CD14-positive monocyte (primary cell): ENCODE measurements around the gene RALB. TPM values are rescaled to one million over a fixed set of nuclear protein-coding genes. Genes with fewer than 3 reads are reported as not detected.

Experiments
- DNase-seq, 3 donors: peaks; one replicate each; pipeline ENCODE4 v3.0.0-alpha.2; 2011 to 2022
- H2AFZ ChIP-seq: 2 replicates; pipeline ENCODE4 v1.6.0; 2012; ENCODE audit warnings: mild to moderate bottlenecking, low read depth, low read length, inconsistent platforms; ENCODE audit not compliant: insufficient read depth, poor library complexity, severe bottlenecking
- H3K27ac ChIP-seq, 2 donors: 1 replicate in 1 of 2; 2 replicates in 1 of 2; pipeline ENCODE4 v1.5.1; 2012 to 2013; ENCODE audit warnings: low read length in 2 of 2, control low read depth in 1 of 2, inconsistent platforms in 1 of 2, low read depth in 1 of 2, mild to moderate bottlenecking in 1 of 2
- H3K27me3 ChIP-seq, 2 donors: one replicate each; pipeline versions ENCODE4 v1.6.0 to v1.6.1; 2011 to 2013; ENCODE audit warnings: low read length in 2 of 2; ENCODE audit not compliant: control insufficient read depth in 2 of 2, insufficient read depth in 2 of 2
- H3K36me3 ChIP-seq, 2 donors: replicated peaks in 1 of 2; 1 replicate in 1 of 2; 2 replicates in 1 of 2; pipeline versions ENCODE4 v1.5.1 to v1.6.1; 2012 to 2013; ENCODE audit warnings: low read length in 2 of 2, control low read depth in 1 of 2, inconsistent platforms in 1 of 2, mild to moderate bottlenecking in 1 of 2; ENCODE audit not compliant: insufficient read depth in 2 of 2, control insufficient read depth in 1 of 2
- H3K4me1 ChIP-seq, 2 donors: 1 replicate in 1 of 2; 2 replicates in 1 of 2; pipeline versions ENCODE4 v1.5.1 to v1.6.1; 2012 to 2013; ENCODE audit warnings: low read length in 2 of 2, control low read depth in 1 of 2, inconsistent platforms in 1 of 2, mild to moderate bottlenecking in 1 of 2, moderate library complexity in 1 of 2; ENCODE audit not compliant: insufficient read depth in 2 of 2, control insufficient read depth in 1 of 2
- H3K4me2 ChIP-seq: replicated peaks from 2 replicates; pipeline ENCODE3; 2012; ENCODE audit warnings: low read length, moderate library complexity, mild to moderate bottlenecking; ENCODE audit not compliant: poor library complexity, severe bottlenecking; ENCODE audit errors: extremely low read depth
- H3K4me3 ChIP-seq, 3 experiments: fragments of 200-600 bp in 1 of 3; sonication (generic) in 1 of 3; replicated peaks in 1 of 3; 1 replicate in 2 of 3; 2 replicates in 1 of 3; pipeline ENCODE4 v1.5.1; 2011 to 2013; ENCODE audit warnings: low read length in 3 of 3, mild to moderate bottlenecking in 3 of 3, control low read depth in 2 of 3, low read depth in 2 of 3, inconsistent platforms in 1 of 3, moderate library complexity in 1 of 3
- H3K79me2 ChIP-seq: 2 replicates; pipeline ENCODE4 v1.6.0; 2012; ENCODE audit warnings: mild to moderate bottlenecking, control low read depth, inconsistent platforms, low read length, moderate library complexity; ENCODE audit not compliant: insufficient read depth
- H3K9ac ChIP-seq: 2 replicates; pipeline ENCODE4 v1.6.0; 2017; ENCODE audit warnings: low read length, mild to moderate bottlenecking; ENCODE audit not compliant: insufficient read depth, poor library complexity, severe bottlenecking
- H3K9me3 ChIP-seq, 2 donors: replicated peaks in 1 of 2; 1 replicate in 1 of 2; 2 replicates in 1 of 2; pipeline versions ENCODE4 v1.5.1 to v1.6.1; 2012 to 2013; ENCODE audit warnings: low read length in 2 of 2, control low read depth in 1 of 2; ENCODE audit not compliant: control insufficient read depth in 1 of 2, insufficient read depth in 1 of 2
- H4K20me1 ChIP-seq: 2 replicates; pipeline ENCODE4 v1.6.0; 2012; ENCODE audit warnings: mild to moderate bottlenecking, low read length, control low read depth, moderate library complexity; ENCODE audit not compliant: insufficient read depth
- H3K27ac Mint-ChIP-seq, 7 donors: one replicate each; pipeline ENCODE4 v1.8.0; 2020; ENCODE audit warnings: mild to moderate bottlenecking in 7 of 7, mixed read lengths in 7 of 7, moderate library complexity in 6 of 7, inconsistent platforms in 2 of 7
- H3K27me3 Mint-ChIP-seq, 3 donors: one replicate each; pipeline ENCODE4 v1.8.0; 2021 to 2022; ENCODE audit warnings: low read depth in 3 of 3, mild to moderate bottlenecking in 3 of 3, mixed read lengths in 3 of 3, moderate library complexity in 3 of 3, inconsistent platforms in 1 of 3
- H3K36me3 Mint-ChIP-seq, 2 donors: one replicate each; pipeline ENCODE4 v1.8.0; 2020; ENCODE audit warnings: mixed read lengths in 2 of 2, inconsistent platforms in 1 of 2, mild to moderate bottlenecking in 1 of 2
- H3K4me1 Mint-ChIP-seq: one replicate; pipeline ENCODE4 v1.8.0; 2020; ENCODE audit warnings: mild to moderate bottlenecking, mixed read lengths
- H3K4me3 Mint-ChIP-seq, 2 donors: one replicate each; pipeline ENCODE4 v1.8.0; 2020; ENCODE audit warnings: mild to moderate bottlenecking in 2 of 2, mixed read lengths in 2 of 2, moderate library complexity in 1 of 2
- H3K9me3 Mint-ChIP-seq, 7 donors: one replicate each; pipeline ENCODE4 v1.8.0; 2020 to 2022; ENCODE audit warnings: mixed read lengths in 7 of 7, mild to moderate bottlenecking in 6 of 7, moderate library complexity in 6 of 7, inconsistent platforms in 2 of 7
- WGBS: methylation state at CpG from one replicate; pipeline ENCODE4 v1.1.5; 2013; ENCODE audit warnings: missing lambda C conversion rate; ENCODE audit not compliant: insufficient coverage; 5-methylcytosine and 5-hydroxymethylcytosine counted together
- intact Hi-C, 2 donors: fragments of 100-400 bp; cut with micrococcal nuclease; formaldehyde crosslinking; loops; one replicate each; pipeline versions ENCODE4 v1.15.0 to v1.15.1; 2023
- polyA plus RNA-seq, 3 donors: library from polyadenylated mRNA; depleted of rRNA in 1 of 3; unstranded in 2 of 3; stranded (reverse) in 1 of 3; fragments of 300-500 nt in 2 of 3; fragments of >200 nt in 1 of 3; fragmentation: Illumina TruSeq in 2 of 3; gene quantifications; 1 replicate in 2 of 3; 2 replicates in 1 of 3; pipeline ENCODE4 v1.2.3, GENCODE V29; 2012 to 2021
- TF ChIP-seq, protein P1 (sequence below): fragments of 200-600 bp; IDR thresholded peaks from one replicate; pipeline ENCODE4 v1.8.0; 2022; ENCODE audit warnings: antibody characterized with exemption, mild to moderate bottlenecking

Gene RALB
- polyA plus RNA-seq, 3 donors: 57.2 to 163 (median 139) TPM

DNA sequence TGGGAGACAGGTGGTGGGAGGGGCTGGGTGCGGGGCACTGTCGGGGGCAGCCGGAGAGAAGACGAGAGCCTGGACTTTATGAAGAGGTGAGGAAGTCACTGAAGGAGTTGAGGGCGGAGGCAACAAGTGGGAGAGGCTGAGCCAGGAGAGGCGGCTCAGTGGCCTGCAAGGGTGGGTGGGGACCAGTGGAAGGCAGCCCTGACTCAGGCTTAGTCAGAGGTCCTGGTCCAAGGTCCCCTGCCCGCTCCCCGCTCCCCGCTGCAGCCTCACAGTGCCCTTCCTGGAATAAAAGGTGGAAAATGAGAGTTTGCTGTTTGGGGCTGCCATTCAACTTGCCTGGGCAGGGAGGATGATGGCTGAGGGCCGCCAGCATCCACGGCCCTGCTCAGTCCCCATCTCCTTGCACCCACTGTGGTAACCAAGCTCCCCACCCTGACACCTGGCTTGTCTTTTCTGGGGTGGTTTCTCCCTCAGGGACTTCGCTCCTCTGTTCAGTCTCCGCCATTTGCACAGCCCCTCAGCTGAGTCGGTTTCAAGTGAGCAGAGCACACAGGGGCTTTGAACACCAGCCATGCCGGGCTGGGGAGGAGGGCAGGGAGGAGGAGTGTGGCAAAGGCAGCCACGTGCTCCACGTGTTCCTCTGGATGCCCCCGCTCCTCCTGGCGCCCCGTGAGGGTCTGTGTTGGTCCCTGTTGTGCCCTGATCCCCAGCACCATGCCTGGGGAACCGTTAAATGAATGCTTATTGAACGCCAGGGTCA is 13.7 kb upstream of the RALB start:
- Histone ChIP-seq H3K9me3 (peaks cover 3 to 8% of the 10 kb centered on the region in 2 donors), H3K27me3 (no peaks in the 10 kb centered on the region), H3K4me3 (no peak overlapping the region), H3K4me1 (peaks cover 17 to 20% of the 10 kb centered on the region in 2 donors), H3K36me3 (no peaks in the 10 kb centered on the region), H3K27ac (no peak overlapping the region), H2AFZ (no peak overlapping the region), H3K4me2 (no peak overlapping the region), H3K9ac (no peak overlapping the region), H3K79me2 (no peaks in the 10 kb centered on the region), H4K20me1 (no peaks in the 10 kb centered on the region)
- intact Hi-C loops: no loop called here
- TF ChIP-seq, protein P1, sequence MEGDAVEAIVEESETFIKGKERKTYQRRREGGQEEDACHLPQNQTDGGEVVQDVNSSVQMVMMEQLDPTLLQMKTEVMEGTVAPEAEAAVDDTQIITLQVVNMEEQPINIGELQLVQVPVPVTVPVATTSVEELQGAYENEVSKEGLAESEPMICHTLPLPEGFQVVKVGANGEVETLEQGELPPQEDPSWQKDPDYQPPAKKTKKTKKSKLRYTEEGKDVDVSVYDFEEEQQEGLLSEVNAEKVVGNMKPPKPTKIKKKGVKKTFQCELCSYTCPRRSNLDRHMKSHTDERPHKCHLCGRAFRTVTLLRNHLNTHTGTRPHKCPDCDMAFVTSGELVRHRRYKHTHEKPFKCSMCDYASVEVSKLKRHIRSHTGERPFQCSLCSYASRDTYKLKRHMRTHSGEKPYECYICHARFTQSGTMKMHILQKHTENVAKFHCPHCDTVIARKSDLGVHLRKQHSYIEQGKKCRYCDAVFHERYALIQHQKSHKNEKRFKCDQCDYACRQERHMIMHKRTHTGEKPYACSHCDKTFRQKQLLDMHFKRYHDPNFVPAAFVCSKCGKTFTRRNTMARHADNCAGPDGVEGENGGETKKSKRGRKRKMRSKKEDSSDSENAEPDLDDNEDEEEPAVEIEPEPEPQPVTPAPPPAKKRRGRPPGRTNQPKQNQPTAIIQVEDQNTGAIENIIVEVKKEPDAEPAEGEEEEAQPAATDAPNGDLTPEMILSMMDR: no peak
- Mint-ChIP-seq H3K4me3 (no peak overlapping the region), H3K36me3 (peaks cover 0 to 7% of the 10 kb centered on the region in 2 donors), H3K27ac (no peak overlapping the region), H3K4me1 (peaks cover 15% of the 10 kb centered on the region), H3K27me3 (peaks cover 3 to 4% (median 4%) of the 10 kb centered on the region in 3 donors), H3K9me3 (peaks cover 4 to 12% (median 10%) of the 10 kb centered on the region in 7 donors)
- WGBS: 91% methylated on average over 14 of the region's 22 CpGs
- no peak for DNase-seq

- Mint-ChIP-seq H3K9me3 (peaks cover 5 to 17% (median 15%) of the 10 kb centered on the region in 7 donors), H3K27me3 (peaks cover 3 to 6% (median 4%) of the 10 kb centered on the region in 3 donors), H3K36me3 (peaks cover 0 to 8% of the 10 kb centered on the region in 2 donors), H3K27ac (no peak overlapping the region), H3K4me3 (no peak overlapping the region), H3K4me1 (peaks cover 15% of the 10 kb centered on the region)
- H3K9me3 ChIP-seq: peaks cover 6 to 13% of the 10 kb centered on the region in 2 donors
- H3K79me2 ChIP-seq: no peaks in the 10 kb centered on the region
- H4K20me1 ChIP-seq: no peaks in the 10 kb centered on the region
- intact Hi-C loops: no loop called here
- TF ChIP-seq, protein P1: no peak
- no peaks in the 10 kb centered on the region for H3K27me3 ChIP-seq
- no peak overlapping the region for H3K4me3 ChIP-seq
- WGBS: 86% methylated on average over 11 of the region's 22 CpGs
- no peak overlapping the region for H3K9ac ChIP-seq
- no peak overlapping the region for H3K4me2 ChIP-seq
- no peak overlapping the region for H2AFZ ChIP-seq
- H3K4me1 ChIP-seq: peaks cover 17 to 20% of the 10 kb centered on the region in 2 donors
- no peak overlapping the region for H3K27ac ChIP-seq
- no peak for DNase-seq
- no peaks in the 10 kb centered on the region for H3K36me3 ChIP-seq
Observed at GRCh38 chr2:120239488-120240287, 13.0 kb upstream of the RALB start.
